Measurements from ENCODE around the gene KLHL29. TPM values are rescaled to one million over a fixed set of nuclear protein-coding genes. Genes with fewer than 3 reads are reported as not detected.

The KLHL29 gene
- total RNA-seq, 1 experiment from 2014 or later: 5.6 TPM

DNA sequence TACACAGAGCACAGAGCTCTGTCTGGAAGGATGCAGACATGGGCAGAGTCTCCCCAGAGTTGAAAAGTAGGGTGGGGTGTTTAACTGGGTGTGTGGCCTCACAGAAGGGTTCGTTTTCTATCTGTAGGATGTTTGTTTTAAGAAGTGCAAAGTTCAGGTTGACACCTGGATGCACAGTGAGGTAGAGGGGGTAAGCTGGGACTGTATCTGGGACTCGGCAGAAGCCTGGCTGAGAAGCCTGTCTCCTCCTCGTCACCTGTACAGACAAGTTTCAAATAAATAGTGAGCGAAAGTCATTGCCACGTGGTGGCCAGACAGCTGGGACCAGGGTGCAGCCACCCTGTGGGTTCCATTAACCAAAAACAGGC is 145.9 kb downstream of the KLHL29 start:
- no peak for DNase-seq (ENCODE audit: low read depth)

DNA sequence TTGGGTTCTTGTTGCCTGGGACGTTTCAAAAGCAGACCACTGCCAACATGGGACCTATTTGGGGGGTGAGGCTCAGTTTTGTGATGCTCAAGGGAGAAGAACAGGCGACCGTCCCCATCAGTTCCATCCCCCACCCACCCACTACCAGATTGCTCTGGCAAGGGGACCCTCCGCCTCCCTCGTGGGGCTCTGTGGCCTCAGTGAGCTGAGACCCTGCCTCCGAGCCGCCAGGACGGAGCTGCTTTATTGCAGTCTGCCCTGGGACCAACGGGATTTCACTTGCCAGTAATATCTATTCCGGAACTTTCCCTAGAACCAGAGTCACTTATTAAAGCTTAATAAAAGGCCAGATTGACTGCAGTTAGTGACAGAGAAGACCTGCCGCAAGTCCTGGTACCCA is 146.3 kb downstream of the KLHL29 start:
- DNase-seq (ENCODE audit: low read depth): no peak

DNA sequence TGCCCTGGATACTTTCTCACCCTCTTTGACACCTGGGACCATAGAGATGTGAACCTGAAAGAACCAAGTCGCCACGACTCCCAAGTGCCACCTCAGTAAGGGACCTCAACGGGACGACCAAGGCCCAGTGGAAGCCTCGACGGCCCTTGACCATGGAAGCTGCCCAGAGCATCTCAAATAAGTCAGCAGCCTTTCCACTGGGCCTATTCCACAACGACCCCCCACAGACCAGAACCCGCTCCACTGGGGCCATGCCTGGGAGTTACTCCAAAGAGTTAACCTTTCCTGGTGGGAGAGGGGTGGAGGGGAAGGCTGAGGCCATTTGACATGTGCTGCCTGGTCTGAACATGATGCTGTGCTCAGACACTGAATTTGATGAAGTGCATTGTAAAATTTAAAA is 146.9 kb downstream of the KLHL29 start:
- DNase-seq (ENCODE audit: low read depth): no peak

DNA sequence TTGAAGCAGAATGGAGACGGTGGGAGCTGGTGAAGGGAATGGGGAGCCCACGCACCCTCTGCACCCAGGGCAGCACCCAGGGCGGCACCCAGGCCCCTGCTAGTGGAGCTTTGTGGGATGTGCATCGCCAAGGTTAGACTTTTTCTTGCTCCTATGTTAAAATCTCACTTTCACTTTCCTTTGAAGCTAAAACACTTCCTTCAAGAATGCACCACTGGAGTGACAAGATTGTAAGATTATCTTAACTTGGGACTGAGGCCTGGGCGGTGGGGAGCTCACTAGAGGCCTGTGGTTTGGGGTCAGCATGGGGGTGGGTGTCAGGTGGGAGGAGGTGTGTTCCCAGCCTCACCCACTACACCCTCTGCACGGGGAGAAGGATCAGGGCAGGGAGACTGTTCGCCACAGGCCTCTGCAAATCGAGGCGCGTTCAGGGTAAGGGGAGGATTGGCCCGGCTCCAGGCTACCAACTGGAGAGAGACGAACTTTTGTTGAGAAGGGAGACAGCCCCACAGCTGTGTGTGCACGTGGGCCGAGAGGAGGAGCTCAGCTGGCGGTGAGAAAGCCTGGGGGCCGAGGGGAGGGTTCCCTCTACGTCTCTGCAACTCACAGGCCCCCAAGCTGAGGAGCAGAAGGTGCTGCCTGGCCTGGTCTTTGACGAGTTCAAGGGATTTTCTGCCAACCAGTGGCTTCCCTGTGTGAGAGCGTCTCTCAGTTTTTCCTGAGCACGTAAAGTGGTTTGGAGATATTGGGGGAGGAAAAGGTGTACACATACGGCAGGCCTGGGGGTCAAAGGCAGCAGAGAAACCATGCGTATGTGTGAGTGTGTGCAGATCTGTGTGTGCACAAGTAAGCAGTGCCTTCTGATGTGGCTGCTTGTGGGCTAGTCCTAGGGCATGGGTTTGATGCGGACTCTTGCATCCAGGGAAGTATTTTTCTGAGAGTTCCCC is 147.7 kb downstream of the KLHL29 start:
- no peak for DNase-seq (ENCODE audit: low read depth)

DNA sequence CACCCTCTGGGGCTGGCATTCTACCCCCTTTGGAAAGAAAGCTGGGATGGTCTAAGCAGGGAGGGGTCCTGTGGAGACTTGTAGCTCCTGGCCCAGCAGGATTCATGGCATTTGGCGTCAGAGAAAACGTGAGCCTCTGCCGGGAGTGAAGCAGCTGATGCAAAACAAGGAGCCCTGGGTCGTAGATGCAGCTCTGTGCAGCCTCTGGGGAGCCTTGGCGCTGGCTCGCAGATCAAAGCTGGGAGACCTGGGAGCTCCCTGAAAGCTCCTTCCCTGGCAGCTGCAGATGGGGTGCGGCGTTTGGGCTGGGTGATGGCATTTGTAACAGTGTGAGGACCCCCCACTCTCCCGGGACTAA is 148.3 kb downstream of the KLHL29 start:
- DNase-seq (ENCODE audit: low read depth): no peak

DNA sequence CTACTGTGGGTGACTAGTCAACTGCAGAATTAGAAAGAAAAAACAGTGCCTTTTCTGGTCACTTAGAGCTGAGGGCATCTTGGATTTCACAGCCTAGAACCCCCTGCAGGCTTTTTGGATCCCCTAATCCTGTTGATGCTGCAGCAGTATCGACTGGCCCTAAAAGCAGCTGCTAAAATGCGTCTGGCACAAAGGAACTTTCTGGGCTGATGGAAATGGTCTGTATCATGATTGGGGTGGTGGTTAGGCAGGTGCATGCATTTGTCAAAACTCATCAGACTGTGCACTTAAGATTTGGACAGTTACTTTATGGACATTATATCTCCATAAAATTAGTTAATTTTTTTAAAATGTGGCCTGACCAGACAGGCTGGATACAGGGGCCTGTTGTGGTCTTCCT is 149.8 kb downstream of the KLHL29 start:
- DNase-seq (ENCODE audit: low read depth): no peak

GRCh38 chr2:23536326-23536725 is 151.3 kb downstream of the KLHL29 start:
- DNase-seq (ENCODE audit: low read depth): no peak

DNA sequence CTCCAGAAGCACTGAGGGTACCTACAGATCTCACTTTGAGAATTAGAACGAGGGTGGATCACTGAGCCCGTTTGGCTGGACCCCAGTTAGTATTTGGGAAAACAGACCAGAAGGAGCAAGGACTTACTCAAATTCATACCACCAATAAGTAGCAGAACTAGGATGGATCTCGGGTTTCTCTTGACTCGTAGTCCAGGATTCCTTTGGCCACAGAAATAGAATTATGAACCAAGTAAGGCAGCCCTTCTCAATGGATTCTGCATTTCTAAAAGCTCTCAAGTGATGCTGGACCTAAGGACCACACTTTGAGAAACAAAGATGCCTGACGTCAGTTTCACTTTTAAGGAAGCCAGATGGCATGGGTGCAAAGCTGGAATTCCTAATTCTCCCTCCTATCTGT is 153.0 kb downstream of the KLHL29 start:
- no peak for DNase-seq (ENCODE audit: low read depth)

DNA sequence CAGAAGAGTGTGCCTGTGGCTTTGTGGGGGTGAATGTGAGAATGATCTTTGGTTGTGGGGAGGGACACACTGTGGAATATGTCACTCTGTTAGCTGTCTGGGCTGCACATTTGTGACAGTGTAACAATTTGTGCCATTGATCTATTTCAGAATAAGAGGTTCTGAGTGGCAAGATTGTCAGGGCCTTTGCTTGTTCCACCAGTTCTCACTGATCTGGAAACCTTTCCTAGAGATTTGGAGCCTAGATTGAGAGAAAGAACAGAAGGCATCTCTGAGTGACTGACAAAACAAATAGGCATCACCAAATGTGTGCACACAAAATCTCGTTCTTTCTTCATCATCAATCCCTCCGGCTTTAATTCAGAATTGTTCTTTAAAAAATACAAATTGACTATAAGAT is 153.6 kb downstream of the KLHL29 start:
- no peak for DNase-seq (ENCODE audit: low read depth)

- DNase-seq (ENCODE audit: low read depth): no peak
Measured at GRCh38 chr2:23540804-23541360, 155.9 kb downstream of the KLHL29 start.

- peak; percentile 35 for DNase-seq (ENCODE audit: low read depth)
Measured at GRCh38 chr2:23541503-23542229, 156.7 kb downstream of the KLHL29 start.

DNA sequence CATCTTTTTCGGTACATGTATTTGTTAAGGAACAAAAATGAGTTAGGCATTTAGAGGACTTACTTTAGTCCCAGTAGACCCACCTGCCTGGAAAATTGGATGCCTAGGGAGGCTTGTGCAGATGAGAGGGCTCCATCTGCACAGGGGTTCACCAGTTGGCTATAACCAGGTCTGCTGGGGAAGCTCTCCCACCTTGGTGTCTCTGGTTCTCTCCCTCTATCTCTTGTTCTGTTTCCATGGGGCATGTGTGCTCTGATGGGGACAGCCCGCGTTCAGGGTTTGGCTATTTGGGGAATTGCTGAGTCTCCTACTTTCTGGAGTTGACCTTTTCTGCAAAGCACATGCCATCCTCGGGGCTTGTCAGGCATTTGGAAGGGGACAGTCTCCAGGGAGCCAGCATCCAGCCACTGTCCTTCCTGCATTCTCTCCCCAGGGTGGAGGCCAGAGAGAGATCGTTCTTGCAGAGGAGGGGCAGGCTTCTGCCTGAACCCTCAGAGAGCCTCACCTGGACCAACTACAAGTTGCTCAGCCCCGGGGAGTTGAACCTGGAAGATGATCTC is 157.3 kb downstream of the KLHL29 start:
- DNase-seq (ENCODE audit: low read depth): no peak

DNA sequence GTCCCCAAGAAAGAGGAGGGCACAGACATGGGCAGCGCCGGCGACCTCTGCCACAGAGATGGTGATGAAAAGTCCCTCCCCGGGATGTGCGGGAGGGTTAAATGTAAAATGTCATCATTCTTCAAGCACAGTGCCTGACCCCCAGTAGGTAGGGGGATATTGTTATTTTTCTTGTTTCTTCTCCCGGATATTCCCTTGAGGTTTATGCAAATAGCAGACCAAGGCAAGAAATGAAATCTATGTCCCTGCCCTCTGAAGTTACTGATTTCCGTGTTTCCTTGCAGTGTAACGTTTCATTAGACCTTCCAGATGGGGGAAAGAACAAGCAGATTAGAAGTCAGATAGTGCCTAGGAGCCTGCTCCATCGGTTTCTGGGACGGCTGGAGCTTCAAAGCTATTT is 158.3 kb downstream of the KLHL29 start:
- DNase-seq (ENCODE audit: low read depth): no peak

- DNase-seq (ENCODE audit: low read depth): no peak
Measured at GRCh38 chr2:23543728-23544127, 158.7 kb downstream of the KLHL29 start.

DNA sequence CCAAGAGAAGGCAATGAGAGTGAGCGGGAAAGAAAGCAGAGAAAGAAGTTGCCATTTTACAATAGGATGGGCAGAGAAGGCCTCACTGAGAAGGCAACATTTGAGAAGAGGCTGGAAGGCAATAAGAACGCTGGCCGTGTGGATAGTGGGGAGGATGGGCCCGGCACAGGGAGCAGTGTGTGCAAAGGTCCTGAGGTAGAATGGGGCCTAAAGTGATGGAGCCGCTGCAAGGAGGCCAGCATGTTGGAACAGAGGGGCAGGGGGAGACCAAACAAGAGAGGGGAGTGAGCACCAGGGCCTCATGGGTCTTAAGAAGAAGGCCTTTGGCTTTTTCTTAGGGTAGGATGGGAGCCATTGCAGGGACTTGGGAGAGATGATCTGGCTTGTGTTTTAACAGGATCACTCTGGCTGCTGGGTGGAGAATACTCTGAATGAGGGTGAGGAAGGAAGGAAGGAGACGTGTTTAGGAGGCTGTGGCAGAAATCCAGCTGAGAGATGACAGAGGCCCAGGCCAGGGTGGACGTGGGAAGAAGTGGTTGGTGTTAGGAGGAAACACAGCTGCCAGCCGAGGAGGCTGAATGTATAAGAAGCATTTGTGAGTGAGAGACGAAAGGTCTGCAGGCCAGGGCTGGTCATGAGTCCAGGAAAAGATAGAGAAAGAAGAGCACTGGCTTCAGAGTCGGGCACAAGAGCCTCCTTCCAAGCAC is 159.8 kb downstream of the KLHL29 start:
- no peak for DNase-seq (ENCODE audit: low read depth)

- peak; percentile 80 for DNase-seq (ENCODE audit: low read depth)
Measured at GRCh38 chr2:23545396-23545795, 160.4 kb downstream of the KLHL29 start.

GRCh38 chr2:23545811-23546210 is 160.8 kb downstream of the KLHL29 start:
- no peak for DNase-seq (ENCODE audit: low read depth)

GRCh38 chr2:23546913-23547312 is 161.9 kb downstream of the KLHL29 start:
- no peak for DNase-seq (ENCODE audit: low read depth)

GRCh38 chr2:23547725-23548124 is 162.7 kb downstream of the KLHL29 start:
- no peak for DNase-seq (ENCODE audit: low read depth)

DNA sequence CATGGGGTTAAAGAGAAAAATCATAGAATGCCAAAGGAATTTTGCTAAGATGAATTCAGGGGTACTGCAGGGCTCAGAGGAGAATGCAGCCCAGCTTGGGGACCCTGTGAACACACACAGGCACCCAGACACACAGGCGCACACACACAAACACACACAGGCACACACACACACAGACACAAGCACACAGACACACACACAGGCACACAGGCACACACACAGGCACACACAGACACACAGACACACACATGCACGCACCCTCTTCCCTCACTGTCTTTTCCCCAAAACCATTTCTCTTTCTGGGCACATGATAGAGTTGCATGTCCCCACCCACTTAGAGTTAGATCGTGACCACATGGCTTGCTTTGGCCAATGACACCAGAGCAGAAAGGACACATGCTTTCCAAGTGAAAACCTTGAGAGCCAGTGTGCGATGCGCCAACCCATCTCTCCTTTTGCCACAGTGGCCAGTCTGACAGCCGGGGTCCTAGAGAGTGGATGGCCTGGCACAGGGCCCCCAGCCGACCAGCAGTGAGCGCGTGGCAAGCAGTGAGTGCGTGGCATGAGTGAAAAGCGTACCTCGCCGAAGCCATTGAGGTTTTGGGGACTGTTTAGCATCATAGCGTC is 163.3 kb downstream of the KLHL29 start:
- no peak for DNase-seq (ENCODE audit: low read depth)

- peak; percentile 28 for DNase-seq (ENCODE audit: low read depth)
Measured at GRCh38 chr2:23549051-23549450, 164.1 kb downstream of the KLHL29 start.
